GM15510 (cell line): ENCODE data around the gene CTDSP2.

ENCODE experiments used
- POLR2A ChIP-seq: IDR thresholded peaks from 3 replicates; pipeline ENCODE4 v1.6.1; 2011; ENCODE audit warnings: borderline replicate concordance; ENCODE audit not compliant: insufficient read length; ENCODE audit errors: extremely low read depth

The CTDSP2 gene, protein sequence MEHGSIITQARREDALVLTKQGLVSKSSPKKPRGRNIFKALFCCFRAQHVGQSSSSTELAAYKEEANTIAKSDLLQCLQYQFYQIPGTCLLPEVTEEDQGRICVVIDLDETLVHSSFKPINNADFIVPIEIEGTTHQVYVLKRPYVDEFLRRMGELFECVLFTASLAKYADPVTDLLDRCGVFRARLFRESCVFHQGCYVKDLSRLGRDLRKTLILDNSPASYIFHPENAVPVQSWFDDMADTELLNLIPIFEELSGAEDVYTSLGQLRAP

GRCh38 chr12:57846577-57847319 is at the start of gene CTDSP2:
CTDSP2 (minus strand) TSS chr12:57846729; CDS start chr12:57846435, 294 bp downstream.
- no peak for TF ChIP-seq POLR2A

DNA sequence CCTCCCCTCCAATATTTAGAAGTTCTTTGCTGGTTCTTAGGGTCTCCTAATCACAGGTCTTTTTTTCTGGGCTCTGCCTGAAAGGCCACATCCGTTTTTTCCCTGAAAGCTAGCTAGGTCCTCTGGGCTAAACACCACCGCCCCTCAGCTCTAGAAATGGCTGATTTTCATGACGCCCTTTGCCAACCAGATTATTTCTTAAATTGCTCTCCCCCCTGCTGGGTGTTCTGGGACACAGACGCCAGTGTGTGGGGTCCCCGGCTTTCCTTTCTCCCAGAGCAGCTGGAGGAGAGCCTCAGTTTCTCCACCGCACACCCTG is 49.5 kb upstream of the CTDSP2 start:
- TF ChIP-seq POLR2A, result no peak

DNA sequence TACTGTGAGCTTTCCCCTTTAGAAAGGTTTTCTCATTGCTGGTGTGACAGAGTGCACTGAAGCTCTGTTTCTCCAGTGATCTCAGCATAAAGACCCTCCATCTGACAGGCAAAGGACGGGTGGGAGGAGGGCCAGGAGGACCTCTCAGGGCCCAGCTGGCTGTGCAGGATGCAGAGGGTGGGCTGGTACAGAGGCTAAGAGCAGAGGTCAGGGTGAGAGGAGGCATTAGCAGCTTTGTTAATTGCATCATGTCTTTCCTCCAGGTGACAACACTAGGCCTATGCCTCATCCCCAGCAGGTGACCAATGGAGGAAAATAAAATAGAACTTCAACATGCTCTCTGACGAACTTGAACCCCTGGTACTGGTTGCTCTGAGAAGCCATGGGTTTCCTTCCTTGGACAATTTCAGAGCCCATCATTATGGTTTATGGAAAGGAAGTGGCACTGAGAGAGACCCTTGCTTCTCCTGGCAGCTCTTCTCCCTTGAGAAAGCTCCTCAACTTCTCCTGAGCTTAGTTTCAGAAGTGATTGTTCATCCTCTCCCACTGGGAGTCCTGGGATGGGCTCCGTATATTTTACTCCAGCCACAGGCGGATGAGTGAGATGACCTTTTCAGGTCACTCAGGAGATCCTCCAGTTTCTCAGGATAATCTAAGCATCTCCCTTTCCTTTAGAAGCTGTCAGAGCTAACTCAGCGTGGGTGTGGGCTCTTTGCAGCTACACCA is 49.0 kb upstream of the CTDSP2 start:
- TF ChIP-seq POLR2A, result no peak

DNA sequence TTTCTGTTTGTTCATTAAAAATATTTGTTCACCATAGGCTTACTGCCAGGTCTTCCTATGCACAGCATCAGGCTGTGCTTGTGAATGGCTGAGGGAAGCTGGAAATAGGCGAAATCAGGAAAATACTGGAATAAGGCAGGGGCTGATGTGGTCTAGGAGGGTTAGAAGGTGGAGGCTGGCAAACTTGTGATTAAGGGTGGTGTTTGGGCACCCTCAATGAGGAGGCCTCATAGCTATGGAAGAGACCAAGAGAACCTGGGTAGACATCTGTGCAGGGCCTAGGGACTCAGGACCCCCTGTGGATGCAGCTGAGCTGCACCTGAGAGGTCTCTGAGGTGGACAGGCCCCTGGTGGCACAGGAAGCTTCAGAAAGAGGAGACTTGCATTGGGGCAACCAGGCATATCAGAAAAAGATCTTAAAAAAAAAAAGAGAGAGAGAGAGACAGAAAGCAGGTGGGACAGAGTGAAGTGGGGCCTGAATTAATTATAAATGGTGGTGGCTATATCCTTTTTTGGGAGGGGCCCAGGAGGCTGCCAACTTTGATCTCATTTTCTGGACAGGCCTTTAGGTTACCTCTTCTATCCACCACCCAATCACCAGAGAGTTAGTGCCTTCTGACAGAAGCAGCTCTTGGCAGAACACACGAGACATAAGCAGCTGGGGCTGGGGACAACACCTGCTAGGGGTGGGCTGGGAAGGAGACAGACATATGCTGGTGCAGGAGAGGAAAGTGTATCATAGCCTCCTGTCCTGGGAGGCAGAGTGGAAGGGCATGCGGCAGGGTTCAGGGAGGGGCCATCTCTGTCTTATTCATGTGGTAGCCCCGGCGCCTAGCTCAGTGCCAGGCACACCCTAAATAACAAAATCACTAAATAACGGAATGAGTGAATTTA is 48.1 kb upstream of the CTDSP2 start:
- no peak for TF ChIP-seq POLR2A

DNA sequence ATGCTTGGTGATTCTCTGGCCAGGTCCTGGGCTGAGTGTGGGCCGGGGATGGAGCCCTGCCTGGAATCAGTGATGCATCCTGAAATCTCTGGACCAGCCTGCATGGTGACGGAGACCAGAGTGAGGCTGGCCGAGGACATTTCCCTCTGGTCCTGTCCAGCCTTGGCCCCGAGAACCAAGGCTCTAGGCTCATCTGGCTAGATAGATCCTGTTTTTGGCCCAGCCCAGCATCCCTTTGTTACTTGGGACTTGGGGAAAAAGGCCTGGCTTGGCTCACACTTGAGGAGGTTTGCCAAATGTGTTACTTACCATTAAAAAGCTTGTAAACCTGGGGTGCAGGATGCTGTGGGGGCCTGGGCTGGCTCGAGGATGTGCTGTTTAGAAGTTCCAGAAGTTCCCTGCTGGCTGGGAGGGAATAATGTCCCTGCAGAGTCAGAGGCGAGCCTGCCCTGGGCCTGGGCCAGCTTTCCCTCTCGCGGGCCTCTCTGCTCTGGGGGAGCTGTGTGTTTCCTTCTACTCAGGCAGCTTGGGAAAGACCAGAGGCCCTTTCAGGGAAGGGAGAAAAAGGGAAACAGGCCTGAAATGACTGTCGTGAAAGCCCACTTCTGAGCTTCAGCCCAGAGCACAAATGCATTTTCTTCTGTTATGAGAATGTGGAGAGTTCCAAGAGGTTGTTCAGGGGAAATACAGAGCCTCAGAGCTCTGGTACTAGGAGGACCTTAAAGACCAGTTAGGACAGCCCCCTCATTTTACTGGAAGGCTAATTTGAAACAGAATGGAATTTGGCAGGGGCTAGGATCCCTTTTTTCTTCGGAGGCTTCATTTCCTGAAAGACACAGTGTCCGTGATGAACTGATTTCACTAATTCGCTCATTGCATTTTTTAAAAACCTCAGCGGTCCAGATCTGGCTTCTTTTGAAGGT is 47.2 kb upstream of the CTDSP2 start:
- no peak for TF ChIP-seq POLR2A

DNA sequence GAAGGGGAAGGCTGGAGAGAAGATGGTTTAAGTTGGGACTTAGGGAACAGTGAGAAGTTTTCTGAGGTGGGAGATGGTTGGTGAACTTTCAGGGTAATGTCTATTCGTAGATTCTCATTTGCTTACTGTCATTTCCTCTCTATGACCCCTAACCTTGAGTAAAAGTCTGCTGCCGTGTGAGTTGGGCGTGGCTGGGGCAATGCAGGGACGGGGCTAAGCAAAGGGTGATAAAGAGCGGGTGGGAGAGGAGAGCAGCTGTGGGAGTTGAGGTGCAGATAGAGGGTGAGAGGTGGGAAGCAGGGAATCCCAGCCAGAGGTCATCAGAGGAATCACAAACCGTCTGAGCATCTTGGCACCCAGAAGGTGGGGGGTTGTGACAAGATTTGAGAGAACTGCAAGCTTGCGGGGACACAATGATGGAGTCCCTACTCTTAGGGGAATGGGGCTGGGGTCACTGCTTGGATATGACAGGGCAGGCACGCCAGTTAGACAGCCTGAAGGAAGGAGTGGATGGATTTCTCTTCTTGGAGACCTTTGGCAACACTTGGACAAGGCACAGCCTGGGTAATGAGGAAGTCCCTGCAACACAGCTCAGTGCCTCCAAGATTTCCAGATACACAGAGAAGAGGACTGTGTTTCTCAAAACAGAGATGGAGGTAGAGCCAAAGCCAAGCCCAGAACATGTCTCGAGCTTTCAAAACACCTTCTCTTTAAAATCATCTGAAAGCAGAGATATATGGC is 45.9 kb upstream of the CTDSP2 start:
- TF ChIP-seq POLR2A, result no peak

- TF ChIP-seq POLR2A, result no peak
Observed at GRCh38 chr12:57891542-57892228, 45.2 kb upstream of the CTDSP2 start.

DNA sequence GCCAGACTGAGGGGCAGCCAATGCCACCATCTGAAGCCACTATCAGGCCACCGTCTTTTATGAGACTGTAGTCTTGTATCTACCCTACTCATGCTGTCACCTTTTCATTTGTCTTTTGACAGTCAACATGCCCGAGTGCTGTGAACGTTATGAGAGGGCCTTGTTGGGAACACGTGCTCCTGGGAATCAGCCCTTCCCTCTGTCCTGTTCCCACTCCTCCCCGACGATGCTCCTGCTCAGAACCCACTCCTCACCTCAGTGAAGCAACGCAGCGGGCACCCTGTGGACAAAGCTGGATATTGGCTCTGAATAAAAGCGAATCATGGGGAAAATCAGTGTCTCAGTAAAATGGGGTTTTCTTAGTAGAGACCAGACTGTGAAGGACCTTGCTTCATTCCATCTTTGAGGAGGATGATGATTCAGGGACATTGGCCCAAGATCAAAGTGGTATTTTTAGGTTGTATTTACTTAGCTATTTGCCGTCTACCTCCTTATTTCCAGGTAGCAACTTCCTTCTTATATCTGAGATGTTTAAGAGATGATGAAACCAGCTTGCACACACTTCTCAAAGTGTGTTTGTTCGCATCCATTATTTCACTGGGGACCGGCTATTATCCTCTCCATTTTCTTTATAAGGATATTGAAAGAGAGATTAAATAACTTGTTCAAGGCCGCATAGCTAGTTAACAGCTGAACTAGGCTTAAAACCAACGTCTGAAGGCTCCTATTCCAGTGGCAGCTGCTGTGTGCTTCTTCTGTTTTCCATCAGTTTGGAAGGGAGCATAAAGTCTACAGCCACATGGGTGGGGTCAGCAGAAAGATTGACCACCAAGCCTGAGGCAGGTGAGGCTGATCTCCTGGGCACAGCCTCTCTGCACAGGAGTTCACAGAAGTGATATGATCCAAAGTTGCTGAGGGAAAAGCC is 43.9 kb upstream of the CTDSP2 start:
- TF ChIP-seq POLR2A, result no peak

GRCh38 chr12:57889500-57889989 is 43.0 kb upstream of the CTDSP2 start:
- no peak for TF ChIP-seq POLR2A

DNA sequence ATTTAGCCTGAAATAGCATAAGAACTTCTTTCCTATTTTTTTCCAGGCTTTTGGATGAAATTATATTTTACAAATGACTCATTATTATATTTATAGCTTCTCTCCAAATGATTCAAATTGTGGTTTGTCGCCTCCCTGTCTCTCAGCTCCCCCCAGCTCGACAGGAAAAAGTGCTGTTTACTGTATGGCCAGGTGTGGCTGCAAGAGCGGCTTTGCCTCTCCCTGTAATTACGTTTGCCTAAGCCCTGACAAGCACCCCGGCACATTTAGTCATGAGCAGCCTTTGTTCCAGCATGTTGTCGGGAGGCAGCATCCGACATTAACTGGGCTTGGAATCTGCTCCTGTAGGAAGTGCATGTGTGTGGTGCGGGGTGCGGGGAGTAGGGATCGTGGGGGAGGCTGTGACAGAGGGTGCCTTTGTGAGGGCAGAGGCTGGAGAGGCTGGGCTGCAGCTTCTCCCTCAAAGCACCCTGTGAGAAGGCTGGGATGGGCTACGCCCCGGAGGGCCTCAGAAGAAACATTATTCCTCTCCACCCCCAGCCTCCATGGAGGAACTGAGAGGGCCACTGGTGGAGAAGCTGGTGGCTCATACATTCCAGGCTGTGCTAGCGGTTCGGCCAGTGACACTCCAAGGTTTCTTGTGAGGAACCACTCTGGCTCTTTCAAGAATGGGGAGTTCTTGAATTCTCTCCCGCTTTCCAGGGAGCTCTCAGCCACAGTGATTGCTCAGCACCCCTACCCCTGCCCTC is 42.1 kb upstream of the CTDSP2 start:
- TF ChIP-seq POLR2A, result no peak
